GM21717 (cell line): ENCODE results near the gene SRRM3.
"Not testable (repeated sequence)": the region's sequence is repeated elsewhere in the genome, so short reads cannot be mapped to it uniquely, and the experiment has no call there.

Source experiments
- ATAC-seq: cut with Tn5 transposase; IDR thresholded peaks from one replicate; pipeline ENCODE4 v1.9.1; 2021; ENCODE audit warnings: mild to moderate bottlenecking, moderate library complexity; ENCODE audit not compliant: unreplicated experiment

SRRM3 gene

GRCh38 chr7:76189276-76189675, 12.4 kb upstream of the SRRM3 start:
- ATAC-seq, result no peak

DNA sequence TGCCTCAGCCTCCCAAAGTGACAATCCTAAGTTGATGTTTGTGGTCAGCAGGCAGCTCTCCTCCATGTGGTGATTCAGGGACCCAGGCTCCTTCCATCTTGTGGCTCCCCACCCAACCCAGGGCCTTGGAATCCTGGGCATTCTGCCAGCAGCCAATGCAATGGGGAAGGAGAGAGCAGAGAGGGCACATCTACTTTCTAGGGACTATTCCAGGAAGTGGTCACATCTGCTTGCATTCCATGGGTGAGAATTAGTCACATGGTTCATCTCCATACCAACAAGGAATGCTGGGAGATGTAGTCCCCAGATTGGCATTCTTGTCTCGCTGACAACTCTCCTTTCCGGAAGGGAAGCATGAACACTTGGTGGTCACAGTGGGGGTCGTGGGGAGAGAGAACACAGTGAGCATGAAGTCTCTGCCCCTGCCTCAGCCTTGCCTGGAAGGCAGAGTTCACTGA, 9.9 kb upstream of the SRRM3 start:
- no peak for ATAC-seq

DNA sequence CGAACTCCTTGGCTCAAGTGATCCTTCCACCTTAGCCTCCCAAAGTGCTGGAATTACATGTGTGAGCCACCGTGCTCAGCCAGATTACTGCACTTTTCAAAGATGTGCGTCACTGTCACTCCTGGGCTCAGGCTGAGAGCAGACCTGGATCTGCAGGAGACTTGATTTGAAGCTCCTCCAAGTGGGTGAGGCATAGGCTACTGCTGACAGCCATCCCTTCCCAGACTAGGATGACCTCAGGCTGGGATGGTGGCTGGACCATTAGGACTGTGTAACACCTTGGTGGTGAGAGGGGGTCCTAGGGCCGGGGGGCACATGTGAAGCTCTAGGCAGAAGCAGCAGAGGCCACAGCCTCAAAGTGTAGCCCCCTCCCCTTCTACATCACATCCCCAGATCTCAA, 8.2 kb upstream of the SRRM3 start:
- ATAC-seq, result no peak

GRCh38 chr7:76193883-76194282, 7.8 kb upstream of the SRRM3 start:
- ATAC-seq, result no peak

GRCh38 chr7:76196786-76197185, 4.9 kb upstream of the SRRM3 start:
- no peak for ATAC-seq

DNA sequence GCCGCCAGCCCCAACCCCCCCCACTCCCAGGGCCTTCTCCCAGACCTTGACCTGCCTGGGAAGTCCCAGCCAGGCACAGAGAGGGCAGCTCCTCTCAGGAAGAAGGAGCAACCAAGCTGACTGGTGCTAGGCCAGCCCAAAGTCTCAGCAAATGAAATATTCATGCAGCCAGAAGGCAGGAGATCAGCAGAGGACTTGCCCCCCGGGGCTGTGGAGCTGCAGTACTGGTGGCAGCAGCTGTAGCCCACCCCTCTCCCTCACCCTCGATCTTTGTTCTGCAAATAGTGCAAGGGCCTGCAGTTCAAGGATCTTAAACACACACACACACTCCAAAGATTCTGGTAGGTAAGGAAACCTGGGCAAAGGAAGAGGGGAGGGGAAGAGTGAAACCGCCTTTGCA, 3.5 kb upstream of the SRRM3 start:
- ATAC-seq, result no peak

GRCh38 chr7:76202666-76203030, 952 bp downstream of the SRRM3 start:
- ATAC-seq, result no peak

GRCh38 chr7:76204147-76204546, 2.5 kb downstream of the SRRM3 start:
- ATAC-seq, result no peak

DNA sequence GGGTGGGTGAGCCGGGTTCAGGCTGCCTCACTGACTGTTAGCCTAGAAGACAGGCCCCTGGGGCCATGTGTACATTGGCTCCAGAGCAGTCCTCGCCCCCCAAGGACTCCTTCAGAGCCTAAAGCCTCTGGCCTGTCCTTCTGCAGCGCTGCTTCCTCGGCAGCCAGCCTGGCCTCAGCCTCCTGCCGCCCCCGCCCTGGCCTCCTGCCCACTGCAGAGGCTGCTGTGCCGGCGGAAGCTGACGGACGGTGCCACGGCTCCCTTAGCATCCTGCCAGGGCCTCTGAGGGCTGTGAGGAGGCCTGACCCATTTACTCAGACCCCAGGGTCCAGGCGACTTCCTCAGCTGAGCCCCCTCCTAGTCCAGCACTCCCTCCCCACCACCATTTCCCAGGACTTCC, 4.9 kb downstream of the SRRM3 start:
- no peak for ATAC-seq

GRCh38 chr7:76209310-76209709, 7.6 kb downstream of the SRRM3 start:
- ATAC-seq, result no peak

DNA sequence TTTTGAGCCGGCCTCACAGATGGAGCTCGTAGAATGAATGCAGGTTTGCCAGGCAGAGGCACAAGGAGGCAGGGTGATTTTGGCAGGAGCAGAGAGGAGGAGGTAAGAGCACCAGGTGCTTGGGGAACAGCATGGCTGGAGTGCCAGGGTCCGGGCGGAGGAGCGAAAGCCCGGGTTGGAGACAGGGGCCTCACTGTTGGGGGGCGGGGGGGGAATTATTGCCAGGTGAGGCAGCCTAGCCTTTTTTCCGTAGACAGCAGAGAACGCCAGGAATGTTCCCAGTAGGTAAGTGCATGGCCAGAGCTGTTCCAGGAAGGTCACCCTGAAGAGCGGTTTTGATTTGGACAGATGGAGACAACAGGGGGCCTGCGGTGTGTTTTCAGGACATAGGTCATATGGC, 9.5 kb downstream of the SRRM3 start:
- ATAC-seq, result no peak

DNA sequence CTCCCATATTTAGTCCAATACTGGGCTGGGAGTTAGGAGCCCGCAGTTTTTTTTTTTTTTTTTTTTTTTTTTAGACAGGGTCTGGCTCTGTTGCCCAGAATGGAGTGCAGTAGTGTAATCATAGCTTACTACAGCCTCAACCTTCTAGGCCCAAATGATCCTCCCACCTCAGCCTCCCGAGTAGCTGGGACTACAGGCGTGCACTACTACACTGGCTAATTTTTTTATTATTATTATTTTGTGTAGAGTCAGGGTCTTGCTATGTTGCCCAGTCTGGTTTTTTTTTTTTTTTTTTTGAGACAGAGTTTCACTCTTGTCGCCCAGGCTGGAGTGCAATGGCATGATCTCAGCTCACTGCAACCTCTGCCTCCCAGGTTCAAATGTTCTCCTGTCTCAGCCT, 13.7 kb downstream of the SRRM3 start:
- not testable (repeated sequence) for ATAC-seq

DNA sequence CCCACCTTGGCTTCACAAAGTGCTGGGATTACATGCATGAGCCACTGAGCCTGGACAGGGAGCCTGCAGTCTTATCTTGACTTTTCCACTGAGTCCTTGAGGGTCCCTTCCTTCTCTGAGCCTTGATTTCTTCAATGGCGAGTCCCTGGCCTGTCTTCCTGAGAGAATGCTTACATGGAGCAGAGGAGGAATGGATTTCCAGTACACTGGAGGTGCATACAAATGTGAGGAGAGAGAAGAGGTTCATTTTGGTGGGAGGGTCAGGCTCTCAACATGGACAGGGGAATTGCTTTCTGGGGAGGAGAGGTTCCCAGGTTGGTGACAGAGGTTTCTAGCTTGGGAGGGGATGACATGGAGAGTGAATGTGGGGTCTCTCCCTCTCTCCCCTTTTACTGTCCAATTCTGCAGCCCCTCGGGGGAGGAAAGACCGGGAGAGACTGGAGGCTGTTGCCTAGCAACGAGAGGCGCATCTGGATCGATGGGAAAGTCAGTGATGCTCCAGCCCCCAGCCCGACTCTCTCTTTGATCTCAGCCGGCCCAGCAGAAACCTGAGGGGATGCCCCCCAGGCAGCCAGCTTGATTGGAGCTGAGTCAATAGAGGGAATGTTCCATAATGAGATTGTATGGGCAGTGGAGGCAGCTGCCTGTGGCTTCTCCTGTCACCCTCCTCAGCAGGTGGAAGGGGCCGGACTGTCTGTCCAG, 14.8 kb downstream of the SRRM3 start:
- no peak for ATAC-seq

DNA sequence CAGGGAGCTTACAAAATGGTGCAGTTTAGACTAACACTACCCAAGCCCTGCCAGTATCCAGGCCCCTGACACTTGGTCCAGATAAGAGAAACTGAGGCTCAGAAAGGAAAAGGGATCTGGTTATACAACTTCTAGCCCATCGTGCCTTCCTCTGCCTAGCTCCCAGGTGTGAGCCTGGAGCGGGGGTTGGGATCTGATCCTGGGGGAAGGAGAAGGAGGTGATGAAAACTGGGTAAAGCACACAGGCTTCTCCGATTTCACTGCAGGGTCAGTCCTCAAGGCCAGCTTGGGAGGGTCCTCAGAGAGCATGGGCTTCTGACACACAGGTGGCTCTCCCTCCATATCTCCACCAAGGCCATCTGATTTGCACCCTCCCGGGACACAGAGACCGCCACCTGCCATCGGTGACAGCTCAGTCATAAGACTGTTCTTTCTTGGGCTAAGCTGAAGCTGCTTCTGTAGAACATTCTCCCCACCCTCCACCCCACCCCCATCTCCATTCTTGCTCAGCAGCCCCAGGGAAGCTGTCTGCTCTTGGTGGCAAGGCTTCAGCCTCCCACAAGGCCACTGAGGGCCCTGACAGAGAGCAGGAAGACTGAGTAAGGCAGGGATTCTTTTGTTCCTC, 16.4 kb downstream of the SRRM3 start:
- ATAC-seq, result no peak

DNA sequence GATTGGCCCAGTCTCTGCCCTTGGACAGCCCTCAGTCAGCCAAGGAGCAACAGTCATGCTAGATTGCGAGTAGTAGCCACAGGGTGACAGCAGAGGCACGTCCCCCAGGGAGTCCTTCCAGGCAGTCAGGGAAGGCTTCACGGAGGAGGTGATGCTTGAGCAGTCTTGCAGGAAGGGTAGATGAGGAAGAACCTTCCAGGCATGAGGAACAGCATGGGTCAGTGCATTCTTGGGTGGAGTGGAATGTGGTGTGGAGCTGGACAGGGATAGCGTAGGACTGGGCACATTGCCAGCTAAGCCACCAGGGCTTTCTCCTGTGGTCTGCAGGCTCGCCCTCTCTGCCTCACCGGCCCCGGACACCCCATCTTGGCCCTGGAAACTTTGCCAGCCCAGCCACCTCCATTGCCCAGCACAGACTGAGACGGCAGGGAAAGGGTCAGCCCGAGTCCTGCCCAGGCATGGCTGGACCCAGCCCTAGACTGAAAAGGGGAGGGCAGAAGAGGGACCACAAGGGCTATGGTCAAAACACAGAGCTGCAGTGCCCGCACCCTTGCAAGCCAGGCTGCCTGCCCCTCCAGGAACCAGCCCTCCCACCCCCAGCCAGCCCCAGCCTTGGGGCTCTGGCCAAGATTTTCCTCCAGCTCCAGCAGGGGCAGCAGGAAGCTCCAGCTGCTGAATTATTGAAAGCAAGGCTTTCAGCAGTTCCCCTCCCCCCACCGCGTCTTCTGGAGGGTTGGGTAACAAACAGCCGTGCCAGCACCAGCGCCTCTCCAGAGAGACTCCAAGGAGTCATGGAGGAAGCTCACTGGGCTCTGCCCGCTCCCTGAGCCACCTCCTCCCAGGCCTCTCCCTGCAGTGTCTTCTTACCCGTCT, 18.7 kb downstream of the SRRM3 start:
- no peak for ATAC-seq

DNA sequence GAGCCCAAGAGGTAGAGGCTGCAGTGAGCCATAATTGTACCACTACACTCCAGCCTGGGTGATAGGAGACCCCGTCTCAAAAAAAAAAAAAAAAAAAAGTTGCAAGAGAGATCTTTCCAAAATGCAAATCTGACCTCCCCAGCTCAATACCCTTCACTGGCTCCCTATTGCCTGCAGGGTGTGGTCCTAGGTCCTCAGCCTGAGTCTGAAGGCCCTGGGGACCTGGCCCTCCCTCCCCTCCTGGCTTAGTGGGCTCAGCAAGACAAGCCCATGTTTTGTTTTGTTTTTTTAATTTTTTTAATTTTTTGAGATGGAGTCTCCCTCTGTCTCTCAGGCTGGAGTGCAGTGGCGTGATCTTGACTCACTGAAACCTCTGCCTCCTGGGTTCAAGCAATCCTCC, 20.6 kb downstream of the SRRM3 start:
- ATAC-seq, result no peak

GRCh38 chr7:76222839-76223238, 21.1 kb downstream of the SRRM3 start:
- no peak for ATAC-seq

GRCh38 chr7:76223286-76223972, 21.7 kb downstream of the SRRM3 start:
- ATAC-seq, result no peak

DNA sequence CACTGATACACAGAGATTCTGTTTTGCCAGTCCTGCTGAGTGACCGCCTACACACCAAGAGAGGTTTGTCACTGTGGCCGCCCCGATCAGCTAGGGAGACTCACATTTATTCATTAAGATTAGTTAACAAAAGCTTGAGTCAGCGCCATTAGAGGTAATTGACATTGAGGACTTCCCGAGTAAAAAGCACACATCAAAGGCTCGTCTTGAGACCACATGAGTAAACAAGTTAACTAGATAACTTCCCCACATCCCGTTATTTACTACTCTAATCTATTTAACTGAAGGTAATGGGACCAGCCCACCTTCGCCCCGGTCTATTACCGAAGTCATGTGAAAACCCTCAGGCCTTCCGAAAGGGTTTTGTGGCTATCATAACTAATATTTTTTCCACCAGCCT, 23.0 kb downstream of the SRRM3 start:
- ATAC-seq, result no peak

DNA sequence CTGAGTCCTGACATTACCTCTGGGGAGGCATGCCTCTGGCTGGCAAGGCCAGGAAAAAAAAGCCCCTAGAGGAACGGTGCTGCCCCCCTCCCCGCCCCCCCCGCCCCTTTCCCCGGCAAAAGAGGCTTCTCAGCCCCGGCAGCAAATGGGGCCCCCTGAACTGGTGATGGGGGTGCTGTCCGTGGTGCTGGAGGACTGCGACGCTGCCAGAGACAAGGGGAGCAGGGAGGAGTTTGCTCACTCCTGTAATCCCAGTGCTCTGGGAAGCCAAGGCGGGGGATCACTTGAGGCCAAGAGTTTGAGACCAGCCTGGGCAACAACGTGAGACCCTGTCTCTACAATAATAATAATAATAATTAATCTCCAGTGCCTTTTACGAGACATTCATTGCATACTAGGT, 23.7 kb downstream of the SRRM3 start:
- no peak for ATAC-seq

DNA sequence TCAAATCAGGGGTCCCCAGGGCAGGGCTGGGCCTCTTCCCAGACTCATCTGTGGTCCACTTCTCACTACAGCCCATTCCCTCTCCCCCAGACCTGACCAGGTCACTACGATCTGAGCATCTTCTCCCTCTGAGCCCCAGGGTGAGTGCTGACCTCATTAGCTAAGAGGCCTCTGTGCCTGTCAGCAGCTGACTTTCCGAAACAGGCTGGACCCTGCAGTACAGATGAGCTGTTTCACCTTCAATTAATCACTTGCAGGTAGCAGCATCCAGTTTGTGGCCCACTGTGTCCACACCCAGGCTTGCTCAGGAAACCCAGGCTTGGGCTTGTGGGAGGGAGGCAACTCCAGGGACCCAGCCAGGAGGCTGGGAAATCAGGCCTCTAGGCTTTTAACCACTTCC, 24.3 kb downstream of the SRRM3 start:
- ATAC-seq, result no peak
